SK-N-SH treated with all-trans-retinoic acid at 6 μM for 48 hours (cell line): ENCODE data around the gene BAIAP3.

Experiments used
- ATAC-seq: fragments of 200-7000 bp; cut with Tn5 transposase; 3 replicates; pipeline ENCODE4 v1.9.1; 2020; ENCODE audit warnings: mild to moderate bottlenecking, moderate library complexity
- ARNTL ChIP-seq: fragments of 450-650 bp; formaldehyde crosslinking; IDR thresholded peaks from 2 replicates; pipeline ENCODE4 v1.5.0; 2020; ENCODE audit warnings: low read depth, mild to moderate bottlenecking, moderate library complexity, borderline replicate concordance
- BACH2 ChIP-seq: fragments of 250-450 bp; sonication (Bioruptor Pico); IDR thresholded peaks from 2 replicates; pipeline ENCODE4 v1.9.0; 2021; ENCODE audit warnings: mild to moderate bottlenecking, borderline replicate concordance
- CSDC2 ChIP-seq: fragments of 250-450 bp; sonication (Bioruptor Pico); IDR thresholded peaks from 2 replicates; pipeline ENCODE4 v1.5.0; 2020; ENCODE audit warnings: mild to moderate bottlenecking, moderate library complexity
- GLIS3 ChIP-seq: fragments of 250-450 bp; sonication (Bioruptor Pico); IDR thresholded peaks from 2 replicates; pipeline ENCODE4 v1.5.0; 2020; ENCODE audit warnings: mild to moderate bottlenecking, moderate library complexity
- ISL1 ChIP-seq: fragments of 250-450 bp; sonication (Bioruptor Pico); IDR thresholded peaks from 2 replicates; pipeline ENCODE4 v2.1.2; 2022; ENCODE audit warnings: mild to moderate bottlenecking, moderate library complexity
- OSR1 ChIP-seq: fragments of 250-450 bp; sonication (Bioruptor Pico); IDR thresholded peaks from 2 replicates; pipeline ENCODE4 v1.8.0; 2022; ENCODE audit warnings: moderate library complexity, mild to moderate bottlenecking, inconsistent platforms
- PPARA ChIP-seq: fragments of 250-450 bp; sonication (Bioruptor Pico); IDR thresholded peaks from 2 replicates; pipeline ENCODE4 v1.5.0; 2020; ENCODE audit warnings: mild to moderate bottlenecking, borderline replicate concordance
- RARB ChIP-seq: fragments of 250-450 bp; sonication (Bioruptor Pico); IDR thresholded peaks from 2 replicates; pipeline ENCODE4 v1.8.0; 2021; ENCODE audit warnings: mild to moderate bottlenecking, moderate library complexity
- TCF4 ChIP-seq: fragments of 250-450 bp; sonication (Bioruptor Pico); IDR thresholded peaks from 2 replicates; pipeline ENCODE4 v1.8.0; 2021; ENCODE audit warnings: mild to moderate bottlenecking, moderate library complexity, borderline replicate concordance
- ZC3H10 ChIP-seq: fragments of 250-450 bp; sonication (Bioruptor Pico); IDR thresholded peaks from 2 replicates; pipeline ENCODE4 v1.5.1; 2021; ENCODE audit warnings: mild to moderate bottlenecking, moderate library complexity
- ZFP3 ChIP-seq: fragments of 250-450 bp; sonication (Bioruptor Pico); IDR thresholded peaks from 2 replicates; pipeline ENCODE4 v1.5.0; 2020; ENCODE audit warnings: mild to moderate bottlenecking, moderate library complexity
- ZFP30 ChIP-seq: fragments of 450-650 bp; formaldehyde crosslinking; IDR thresholded peaks from 2 replicates; pipeline ENCODE4 v1.5.0; 2022; ENCODE audit warnings: mild to moderate bottlenecking, moderate library complexity
- TF ChIP-seq, protein P1 (sequence below): fragments of 250-450 bp; sonication (Bioruptor Pico); IDR thresholded peaks from 2 replicates; pipeline ENCODE4 v1.8.0; 2021; ENCODE audit warnings: low read depth, mild to moderate bottlenecking, moderate library complexity, borderline replicate concordance
- TF ChIP-seq, protein P2 (sequence below): fragments of 250-450 bp; sonication (Bioruptor Pico); IDR thresholded peaks from 2 replicates; pipeline ENCODE4 v1.5.0; 2020; ENCODE audit warnings: mild to moderate bottlenecking, moderate library complexity
- TF ChIP-seq, protein P3 (sequence below): fragments of 250-450 bp; sonication (Bioruptor Pico); IDR thresholded peaks from 2 replicates; pipeline ENCODE4 v1.5.1; 2020; ENCODE audit warnings: low read depth, mild to moderate bottlenecking, moderate library complexity
- TF ChIP-seq, protein P4 (sequence below): fragments of 250-450 bp; sonication (Bioruptor Pico); IDR thresholded peaks from 2 replicates; pipeline ENCODE4 v1.5.1; 2021; ENCODE audit warnings: mild to moderate bottlenecking, moderate library complexity
- TF ChIP-seq, protein P5 (sequence below): fragments of 250-450 bp; sonication (Bioruptor Pico); IDR thresholded peaks from 2 replicates; pipeline ENCODE4 v1.8.0; 2020; ENCODE audit warnings: mild to moderate bottlenecking, moderate library complexity, borderline replicate concordance

Gene BAIAP3

DNA sequence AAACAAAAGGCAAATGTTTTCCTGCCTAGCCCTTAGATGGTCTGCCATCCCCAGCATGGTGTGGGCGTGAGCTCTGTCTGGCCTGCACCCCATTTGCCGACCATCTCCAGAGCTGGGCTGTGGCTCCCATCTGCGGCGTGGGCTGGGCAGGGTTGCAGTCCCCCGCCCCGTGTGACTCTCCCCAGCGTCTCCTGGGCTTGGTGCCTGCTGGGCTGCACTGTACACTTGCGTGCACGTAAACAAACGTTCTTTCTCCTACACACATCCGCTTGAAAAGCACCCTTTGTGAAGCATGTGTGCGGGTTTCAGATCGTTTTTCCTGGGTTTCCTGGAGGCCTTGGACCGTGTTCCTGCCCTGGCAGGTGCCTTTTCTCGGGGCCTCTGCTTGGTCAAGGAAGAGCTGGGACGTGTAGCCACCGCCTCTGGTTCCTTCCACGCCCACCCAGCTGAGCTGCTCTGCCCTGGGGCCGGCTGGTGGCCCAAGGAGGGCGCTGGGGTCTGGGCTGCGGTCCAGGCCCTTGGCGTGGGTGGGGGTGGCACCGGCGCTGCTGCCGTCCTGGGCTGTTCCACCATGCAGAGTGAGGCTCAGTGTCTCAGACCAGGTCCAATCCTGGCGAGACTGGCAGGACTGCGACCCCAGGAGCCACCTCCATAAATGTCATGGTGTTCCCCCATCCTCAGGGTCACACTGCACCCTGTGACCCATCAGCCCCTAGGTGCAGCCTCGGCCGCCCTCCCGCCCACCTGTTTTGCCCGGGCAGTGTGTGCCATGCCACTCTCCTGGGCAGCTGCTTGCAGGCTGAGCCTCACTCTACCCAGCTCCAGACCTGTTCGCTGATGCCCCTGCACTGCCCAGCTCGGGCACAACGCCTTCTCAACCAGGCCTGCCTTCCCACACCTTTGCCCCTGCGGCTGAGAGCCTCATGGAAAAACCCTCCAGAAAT lies 9.9 kb upstream of the BAIAP3 start (continued):
- TF ChIP-seq, protein P1, sequence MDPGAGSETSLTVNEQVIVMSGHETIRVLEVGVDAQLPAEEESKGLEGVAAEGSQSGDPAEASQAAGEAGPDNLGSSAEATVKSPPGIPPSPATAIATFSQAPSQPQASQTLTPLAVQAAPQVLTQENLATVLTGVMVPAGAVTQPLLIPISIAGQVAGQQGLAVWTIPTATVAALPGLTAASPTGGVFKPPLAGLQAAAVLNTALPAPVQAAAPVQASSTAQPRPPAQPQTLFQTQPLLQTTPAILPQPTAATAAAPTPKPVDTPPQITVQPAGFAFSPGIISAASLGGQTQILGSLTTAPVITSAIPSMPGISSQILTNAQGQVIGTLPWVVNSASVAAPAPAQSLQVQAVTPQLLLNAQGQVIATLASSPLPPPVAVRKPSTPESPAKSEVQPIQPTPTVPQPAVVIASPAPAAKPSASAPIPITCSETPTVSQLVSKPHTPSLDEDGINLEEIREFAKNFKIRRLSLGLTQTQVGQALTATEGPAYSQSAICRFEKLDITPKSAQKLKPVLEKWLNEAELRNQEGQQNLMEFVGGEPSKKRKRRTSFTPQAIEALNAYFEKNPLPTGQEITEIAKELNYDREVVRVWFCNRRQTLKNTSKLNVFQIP (CRISPR knock-in tag), result no peak
- TF ChIP-seq, all 23 proteins: peak for 0

DNA sequence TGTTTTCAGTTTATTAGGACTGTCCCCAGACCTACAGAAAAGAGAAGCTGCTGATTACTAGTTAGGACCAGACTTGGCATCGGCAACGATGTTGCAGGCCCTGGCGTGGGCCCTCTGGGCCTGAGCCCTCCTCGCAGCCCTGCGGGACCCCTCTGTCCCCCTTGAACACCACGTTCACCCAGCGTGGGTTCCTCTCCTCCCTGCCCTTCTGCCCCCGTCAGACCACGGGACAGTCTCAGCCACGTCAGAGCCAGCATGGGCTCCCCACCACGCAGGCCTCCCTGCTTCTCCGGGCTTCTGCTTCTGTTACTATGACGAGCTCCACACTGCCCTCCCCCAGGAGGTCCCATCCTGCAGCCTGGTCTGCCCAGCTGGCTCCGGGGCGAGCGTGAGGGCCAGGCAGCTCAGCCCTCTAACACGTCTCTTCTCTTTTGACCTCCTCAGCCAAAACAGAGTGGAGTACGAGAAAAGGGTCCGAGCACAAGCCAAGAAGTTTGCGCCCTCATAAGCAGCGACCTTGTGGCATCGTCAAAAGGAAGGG lies 9.1 kb upstream of the BAIAP3 start:
- no peak for TF ChIP-seq TCF4 (CRISPR knock-in tag)
- TF ChIP-seq, protein P1 (CRISPR knock-in tag), result no peak
- TF ChIP-seq ZC3H10 (CRISPR knock-in tag), result no peak
- TF ChIP-seq PPARA (CRISPR knock-in tag), result no peak
- TF ChIP-seq, protein P2, sequence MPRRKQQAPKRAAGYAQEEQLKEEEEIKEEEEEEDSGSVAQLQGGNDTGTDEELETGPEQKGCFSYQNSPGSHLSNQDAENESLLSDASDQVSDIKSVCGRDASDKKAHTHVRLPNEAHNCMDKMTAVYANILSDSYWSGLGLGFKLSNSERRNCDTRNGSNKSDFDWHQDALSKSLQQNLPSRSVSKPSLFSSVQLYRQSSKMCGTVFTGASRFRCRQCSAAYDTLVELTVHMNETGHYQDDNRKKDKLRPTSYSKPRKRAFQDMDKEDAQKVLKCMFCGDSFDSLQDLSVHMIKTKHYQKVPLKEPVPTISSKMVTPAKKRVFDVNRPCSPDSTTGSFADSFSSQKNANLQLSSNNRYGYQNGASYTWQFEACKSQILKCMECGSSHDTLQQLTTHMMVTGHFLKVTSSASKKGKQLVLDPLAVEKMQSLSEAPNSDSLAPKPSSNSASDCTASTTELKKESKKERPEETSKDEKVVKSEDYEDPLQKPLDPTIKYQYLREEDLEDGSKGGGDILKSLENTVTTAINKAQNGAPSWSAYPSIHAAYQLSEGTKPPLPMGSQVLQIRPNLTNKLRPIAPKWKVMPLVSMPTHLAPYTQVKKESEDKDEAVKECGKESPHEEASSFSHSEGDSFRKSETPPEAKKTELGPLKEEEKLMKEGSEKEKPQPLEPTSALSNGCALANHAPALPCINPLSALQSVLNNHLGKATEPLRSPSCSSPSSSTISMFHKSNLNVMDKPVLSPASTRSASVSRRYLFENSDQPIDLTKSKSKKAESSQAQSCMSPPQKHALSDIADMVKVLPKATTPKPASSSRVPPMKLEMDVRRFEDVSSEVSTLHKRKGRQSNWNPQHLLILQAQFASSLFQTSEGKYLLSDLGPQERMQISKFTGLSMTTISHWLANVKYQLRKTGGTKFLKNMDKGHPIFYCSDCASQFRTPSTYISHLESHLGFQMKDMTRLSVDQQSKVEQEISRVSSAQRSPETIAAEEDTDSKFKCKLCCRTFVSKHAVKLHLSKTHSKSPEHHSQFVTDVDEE, result no peak
- no peak for TF ChIP-seq ISL1
- TF ChIP-seq OSR1 (CRISPR knock-in tag), result no peak
- TF ChIP-seq BACH2, result no peak
- no peak for TF ChIP-seq GLIS3 (CRISPR knock-in tag)
- no peak for TF ChIP-seq CSDC2 (CRISPR knock-in tag)
- TF ChIP-seq ZFP3 (CRISPR knock-in tag), result no peak
- no peak for TF ChIP-seq RARB (CRISPR knock-in tag)
- no peak for ATAC-seq

DNA sequence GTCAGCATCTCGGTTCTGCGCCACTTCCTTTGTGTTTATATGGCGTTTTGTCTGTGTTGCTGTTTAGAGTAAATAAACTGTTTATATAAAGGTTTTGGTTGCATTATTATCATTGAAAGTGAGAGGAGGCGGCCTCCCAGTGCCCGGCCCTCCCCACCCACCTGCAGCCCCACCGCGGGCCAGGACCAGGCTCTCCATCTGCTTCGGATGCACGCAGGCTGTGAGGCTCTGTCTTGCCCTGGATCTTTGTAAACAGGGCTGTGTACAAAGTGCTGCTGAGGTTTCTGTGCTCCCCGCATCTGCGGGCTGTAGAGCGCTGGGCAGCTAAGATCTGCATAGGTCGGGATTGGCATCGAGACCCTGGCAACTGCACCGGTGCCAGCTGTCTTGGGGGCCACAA lies 8.2 kb upstream of the BAIAP3 start:
- no peak; the same call in 2 of the 3 replicates for ATAC-seq
- no peak for TF ChIP-seq TCF4 (CRISPR knock-in tag)
- TF ChIP-seq, protein P3, sequence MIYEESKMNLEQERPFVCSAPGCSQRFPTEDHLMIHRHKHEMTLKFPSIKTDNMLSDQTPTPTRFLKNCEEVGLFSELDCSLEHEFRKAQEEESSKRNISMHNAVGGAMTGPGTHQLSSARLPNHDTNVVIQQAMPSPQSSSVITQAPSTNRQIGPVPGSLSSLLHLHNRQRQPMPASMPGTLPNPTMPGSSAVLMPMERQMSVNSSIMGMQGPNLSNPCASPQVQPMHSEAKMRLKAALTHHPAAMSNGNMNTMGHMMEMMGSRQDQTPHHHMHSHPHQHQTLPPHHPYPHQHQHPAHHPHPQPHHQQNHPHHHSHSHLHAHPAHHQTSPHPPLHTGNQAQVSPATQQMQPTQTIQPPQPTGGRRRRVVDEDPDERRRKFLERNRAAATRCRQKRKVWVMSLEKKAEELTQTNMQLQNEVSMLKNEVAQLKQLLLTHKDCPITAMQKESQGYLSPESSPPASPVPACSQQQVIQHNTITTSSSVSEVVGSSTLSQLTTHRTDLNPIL (CRISPR knock-in tag), result no peak
- TF ChIP-seq GLIS3 (CRISPR knock-in tag), result no peak
- TF ChIP-seq, protein P1 (CRISPR knock-in tag), result no peak
- TF ChIP-seq, protein P4, sequence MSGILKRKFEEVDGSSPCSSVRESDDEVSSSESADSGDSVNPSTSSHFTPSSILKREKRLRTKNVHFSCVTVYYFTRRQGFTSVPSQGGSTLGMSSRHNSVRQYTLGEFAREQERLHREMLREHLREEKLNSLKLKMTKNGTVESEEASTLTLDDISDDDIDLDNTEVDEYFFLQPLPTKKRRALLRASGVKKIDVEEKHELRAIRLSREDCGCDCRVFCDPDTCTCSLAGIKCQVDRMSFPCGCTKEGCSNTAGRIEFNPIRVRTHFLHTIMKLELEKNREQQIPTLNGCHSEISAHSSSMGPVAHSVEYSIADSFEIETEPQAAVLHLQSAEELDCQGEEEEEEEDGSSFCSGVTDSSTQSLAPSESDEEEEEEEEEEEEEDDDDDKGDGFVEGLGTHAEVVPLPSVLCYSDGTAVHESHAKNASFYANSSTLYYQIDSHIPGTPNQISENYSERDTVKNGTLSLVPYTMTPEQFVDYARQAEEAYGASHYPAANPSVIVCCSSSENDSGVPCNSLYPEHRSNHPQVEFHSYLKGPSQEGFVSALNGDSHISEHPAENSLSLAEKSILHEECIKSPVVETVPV (CRISPR knock-in tag), result no peak
- TF ChIP-seq, protein P5, sequence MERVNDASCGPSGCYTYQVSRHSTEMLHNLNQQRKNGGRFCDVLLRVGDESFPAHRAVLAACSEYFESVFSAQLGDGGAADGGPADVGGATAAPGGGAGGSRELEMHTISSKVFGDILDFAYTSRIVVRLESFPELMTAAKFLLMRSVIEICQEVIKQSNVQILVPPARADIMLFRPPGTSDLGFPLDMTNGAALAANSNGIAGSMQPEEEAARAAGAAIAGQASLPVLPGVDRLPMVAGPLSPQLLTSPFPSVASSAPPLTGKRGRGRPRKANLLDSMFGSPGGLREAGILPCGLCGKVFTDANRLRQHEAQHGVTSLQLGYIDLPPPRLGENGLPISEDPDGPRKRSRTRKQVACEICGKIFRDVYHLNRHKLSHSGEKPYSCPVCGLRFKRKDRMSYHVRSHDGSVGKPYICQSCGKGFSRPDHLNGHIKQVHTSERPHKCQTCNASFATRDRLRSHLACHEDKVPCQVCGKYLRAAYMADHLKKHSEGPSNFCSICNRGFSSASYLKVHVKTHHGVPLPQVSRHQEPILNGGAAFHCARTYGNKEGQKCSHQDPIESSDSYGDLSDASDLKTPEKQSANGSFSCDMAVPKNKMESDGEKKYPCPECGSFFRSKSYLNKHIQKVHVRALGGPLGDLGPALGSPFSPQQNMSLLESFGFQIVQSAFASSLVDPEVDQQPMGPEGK (CRISPR knock-in tag), result no peak
- TF ChIP-seq BACH2, result no peak
- TF ChIP-seq ARNTL (CRISPR knock-in tag), result no peak
- no peak for TF ChIP-seq ZC3H10 (CRISPR knock-in tag)
- no peak for TF ChIP-seq ZFP30 (CRISPR knock-in tag)
